GM19438 (cell line): ENCODE measurements around the gene TBC1D32.
"Not testable (repeated sequence)": the region's sequence is repeated elsewhere in the genome, so short reads cannot be mapped to it uniquely, and the experiment has no call there.

Experiments used
- ATAC-seq: cut with Tn5 transposase; IDR thresholded peaks from one replicate; pipeline ENCODE4 v1.9.1; 2021; ENCODE audit warnings: low read depth; ENCODE audit not compliant: unreplicated experiment

Gene TBC1D32

GRCh38 chr6:121321282-121321681, 13.0 kb downstream of the TBC1D32 start:
- no peak for ATAC-seq

DNA sequence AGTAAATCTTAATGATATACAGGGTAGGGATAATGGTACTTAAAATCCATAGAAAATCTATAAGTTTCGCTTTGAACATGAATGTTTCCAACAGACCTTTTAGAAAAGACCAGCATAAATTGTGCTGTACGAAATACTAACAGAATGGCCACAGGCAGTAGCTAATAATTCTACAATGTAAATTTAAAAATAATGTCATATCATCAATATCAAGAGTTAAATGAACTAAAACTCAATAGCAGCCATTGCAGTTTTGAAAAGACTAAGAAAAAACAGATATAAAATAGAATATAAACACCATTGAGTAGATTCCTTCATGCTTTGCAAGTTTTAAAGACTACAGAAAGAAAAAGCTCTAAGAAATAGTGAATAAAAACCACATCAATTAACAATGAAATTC, 14.7 kb downstream of the TBC1D32 start:
- ATAC-seq: no peak

- no peak for ATAC-seq
Measured at GRCh38 chr6:121319112-121319553, 15.1 kb downstream of the TBC1D32 start.

- no peak for ATAC-seq
Measured at GRCh38 chr6:121314381-121315112, 19.7 kb downstream of the TBC1D32 start.

DNA sequence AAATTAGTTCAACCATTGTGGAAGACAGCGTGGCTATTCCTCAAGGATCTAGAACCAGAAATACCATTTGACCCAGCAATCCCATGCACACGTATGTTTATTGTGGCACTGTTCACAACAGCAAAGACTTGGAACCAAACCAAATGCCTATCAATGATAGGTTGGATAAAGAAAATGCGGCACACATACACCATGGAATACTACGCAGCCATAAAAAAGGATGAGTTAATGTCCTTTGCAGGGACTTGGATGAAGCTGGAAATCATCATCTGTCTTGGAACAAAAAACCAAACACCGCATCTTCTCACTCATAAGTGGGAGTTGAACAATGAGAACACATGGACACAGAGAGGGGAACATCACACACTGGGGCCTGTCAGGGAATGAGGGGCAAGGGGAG, 22.5 kb downstream of the TBC1D32 start:
- ATAC-seq: not testable (repeated sequence)

DNA sequence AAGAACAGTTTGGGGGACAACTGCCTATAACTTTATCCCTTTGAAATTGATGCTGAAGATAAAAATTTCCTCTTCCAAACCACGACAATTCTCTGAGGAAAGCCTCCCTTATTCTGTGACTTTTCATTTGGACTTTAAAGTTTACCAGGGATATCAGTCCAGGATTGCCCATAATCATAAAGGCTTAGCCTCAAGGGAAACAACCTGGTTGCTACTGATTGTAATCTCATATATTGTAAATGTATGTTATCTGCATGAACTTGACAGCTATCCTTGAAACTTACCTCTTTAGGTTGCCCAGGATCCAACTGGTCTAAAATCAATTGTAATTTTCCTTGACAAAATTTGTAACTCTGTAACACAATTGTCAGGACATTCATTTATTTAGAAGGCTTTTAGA, 23.8 kb downstream of the TBC1D32 start:
- no peak for ATAC-seq

GRCh38 chr6:121309768-121310469, 24.4 kb downstream of the TBC1D32 start:
- no peak for ATAC-seq

- ATAC-seq: peak; percentile 67
Measured at GRCh38 chr6:121305957-121306607, 28.2 kb downstream of the TBC1D32 start.

DNA sequence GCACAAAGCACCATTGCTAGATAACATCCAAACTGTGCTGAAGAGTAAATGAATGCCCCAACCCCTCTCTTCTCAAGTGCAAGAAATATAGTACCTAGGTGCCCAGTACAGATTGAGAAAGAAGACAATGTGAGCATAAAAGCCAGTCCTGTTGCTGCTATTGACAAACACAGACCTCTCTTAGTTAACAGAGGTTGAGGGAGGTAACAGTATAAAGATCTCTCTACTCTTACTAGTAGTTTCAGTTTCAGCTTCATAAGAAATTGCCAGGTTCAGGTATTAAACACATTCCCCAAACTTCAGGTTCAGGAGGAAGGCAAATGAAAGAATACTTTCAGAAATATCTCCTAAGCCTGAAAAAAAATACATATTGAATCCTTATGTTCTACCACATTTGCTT, 31.4 kb downstream of the TBC1D32 start:
- peak; percentile 61 for ATAC-seq

- not testable (repeated sequence) for ATAC-seq
Measured at GRCh38 chr6:121301156-121301555, 33.1 kb downstream of the TBC1D32 start.

- no peak for ATAC-seq
Measured at GRCh38 chr6:121297694-121298093, 36.6 kb downstream of the TBC1D32 start.

GRCh38 chr6:121285041-121285440, 49.2 kb downstream of the TBC1D32 start:
- no peak for ATAC-seq

- ATAC-seq: no peak
Measured at GRCh38 chr6:121274666-121275295, 59.5 kb downstream of the TBC1D32 start.

- no peak for ATAC-seq
Measured at GRCh38 chr6:121263742-121264141, 70.5 kb downstream of the TBC1D32 start.

- ATAC-seq: no peak
Measured at GRCh38 chr6:121260651-121261102, 73.6 kb downstream of the TBC1D32 start.

GRCh38 chr6:121247386-121247785, 86.9 kb downstream of the TBC1D32 start:
- ATAC-seq: no peak

GRCh38 chr6:121242386-121242785, 91.9 kb downstream of the TBC1D32 start:
- no peak for ATAC-seq

GRCh38 chr6:121237859-121238258, 96.4 kb downstream of the TBC1D32 start:
- no peak for ATAC-seq

DNA sequence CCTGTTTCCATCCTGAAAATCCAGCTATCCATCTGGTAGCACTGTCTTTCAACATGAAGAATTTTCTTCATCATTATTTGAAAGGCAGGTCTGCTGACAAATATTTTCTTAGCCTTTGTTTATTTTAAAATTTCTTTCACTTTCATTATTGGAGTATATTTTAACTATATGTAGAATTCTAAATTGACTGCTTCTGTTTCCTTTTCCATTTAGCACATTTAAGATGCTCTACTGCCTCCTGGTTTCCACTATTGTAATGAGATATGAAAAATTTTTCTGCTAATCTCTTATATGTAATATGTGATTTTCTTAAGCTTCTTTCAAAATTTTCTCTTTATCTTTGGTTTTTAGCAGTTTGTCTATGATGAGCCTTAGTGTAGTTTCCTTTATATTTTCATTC, 97.3 kb downstream of the TBC1D32 start:
- ATAC-seq: no peak

DNA sequence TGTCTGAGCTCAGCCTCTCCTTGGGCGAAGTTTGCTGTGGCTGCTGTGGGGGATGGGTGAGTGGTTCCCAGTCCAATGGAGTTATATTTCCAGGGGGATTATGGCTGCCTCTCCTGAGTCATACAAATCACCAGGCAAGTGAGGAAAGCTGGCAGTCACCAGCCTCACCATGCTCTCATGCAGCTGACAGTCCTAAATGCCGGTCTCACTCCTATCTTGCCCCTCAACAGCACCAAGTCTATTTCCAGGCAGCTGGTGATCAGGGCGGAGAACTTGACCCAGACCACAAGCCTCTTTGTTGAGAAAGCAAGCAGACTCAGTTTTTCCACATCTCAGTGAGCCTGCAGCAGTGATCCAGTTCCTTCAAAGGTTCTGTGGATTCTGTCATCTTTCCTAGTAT, 98.9 kb downstream of the TBC1D32 start:
- no peak for ATAC-seq

- ATAC-seq: no peak
Measured at GRCh38 chr6:121223930-121224329, 110.3 kb downstream of the TBC1D32 start.
